Measurements from ENCODE around the gene UVRAG.

UVRAG gene

DNA sequence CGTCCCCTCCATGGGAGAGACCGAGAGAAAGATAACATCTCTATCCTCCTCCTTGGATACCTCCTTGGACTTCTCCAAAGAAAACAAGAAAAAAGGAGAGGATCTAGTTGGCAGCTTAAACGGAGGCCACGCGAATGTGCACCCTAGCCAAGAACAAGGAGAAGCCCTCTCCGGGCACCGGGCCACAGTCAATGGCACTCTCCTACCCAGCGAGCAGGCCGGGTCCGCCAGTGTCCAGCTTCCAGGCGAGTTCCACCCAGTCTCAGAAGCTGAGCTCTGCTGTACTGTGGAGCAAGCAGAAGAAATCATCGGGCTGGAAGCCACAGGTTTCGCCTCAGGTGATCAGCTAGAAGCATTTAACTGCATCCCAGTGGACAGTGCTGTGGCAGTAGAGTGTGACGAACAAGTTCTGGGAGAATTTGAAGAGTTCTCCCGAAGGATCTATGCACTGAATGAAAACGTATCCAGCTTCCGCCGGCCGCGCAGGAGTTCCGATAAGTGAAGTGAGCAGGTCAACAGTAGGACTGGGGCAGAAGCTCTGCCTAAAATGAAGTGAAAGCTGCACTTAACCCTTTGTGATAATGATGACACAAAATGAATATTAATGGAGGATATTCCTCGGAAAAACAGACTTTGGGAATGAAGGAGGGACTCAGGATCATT lies 326.0 kb downstream of the UVRAG start:
- TF ChIP-seq CREB1 (IDR thresholded peaks at IDR 0.05; ENCODE audit: low read depth), result no peak
- no peak for TF ChIP-seq TCF12 (IDR thresholded peaks at IDR 0.05; ENCODE audit: low read depth)
- no peak for TF ChIP-seq ZBTB7A (IDR thresholded peaks at IDR 0.05; ENCODE audit: low read depth)
- TF ChIP-seq FOXM1 (IDR thresholded peaks at IDR 0.05; ENCODE audit: borderline replicate concordance, low read depth), result no peak
- TF ChIP-seq EGR1 (IDR thresholded peaks at IDR 0.05), result no peak

DNA sequence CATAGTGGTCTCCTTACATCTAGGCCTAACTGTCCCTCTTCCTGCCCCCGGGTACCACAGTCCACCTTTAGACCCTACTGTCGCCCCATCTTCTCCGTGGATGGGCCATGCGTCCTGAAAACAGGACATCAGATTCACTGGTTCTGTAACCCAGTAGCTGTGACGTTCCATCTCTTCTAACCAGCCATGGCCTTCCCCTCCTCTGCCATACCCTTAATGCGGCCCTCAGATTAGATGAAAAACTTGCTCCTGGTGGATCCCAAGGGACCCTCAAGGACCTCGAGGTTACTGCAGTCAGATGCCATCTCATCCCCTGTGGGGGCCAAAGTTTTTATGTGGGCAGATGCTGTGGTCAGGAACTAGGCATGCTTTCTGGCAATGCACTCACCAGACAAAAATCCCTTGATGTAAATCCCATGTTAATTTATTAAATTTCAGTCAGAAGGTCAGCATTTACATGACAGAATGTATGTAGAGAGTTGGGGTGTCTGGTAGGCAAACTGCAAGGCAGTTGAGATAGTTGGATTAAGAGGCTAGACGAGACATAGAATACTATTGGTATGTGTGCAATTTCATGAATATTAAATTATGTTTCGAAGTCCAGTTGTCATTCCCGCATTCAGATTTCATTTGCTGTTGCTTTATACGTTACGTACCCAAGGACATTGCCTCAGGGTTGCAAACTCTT lies 327.0 kb downstream of the UVRAG start:
- TF ChIP-seq, protein P1, sequence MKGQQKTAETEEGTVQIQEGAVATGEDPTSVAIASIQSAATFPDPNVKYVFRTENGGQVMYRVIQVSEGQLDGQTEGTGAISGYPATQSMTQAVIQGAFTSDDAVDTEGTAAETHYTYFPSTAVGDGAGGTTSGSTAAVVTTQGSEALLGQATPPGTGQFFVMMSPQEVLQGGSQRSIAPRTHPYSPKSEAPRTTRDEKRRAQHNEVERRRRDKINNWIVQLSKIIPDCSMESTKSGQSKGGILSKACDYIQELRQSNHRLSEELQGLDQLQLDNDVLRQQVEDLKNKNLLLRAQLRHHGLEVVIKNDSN (IDR thresholded peaks at IDR 0.05), result no peak
- TF ChIP-seq NFIC (IDR thresholded peaks at IDR 0.05) (no peak), EGR1 (IDR thresholded peaks at IDR 0.05) (no peak), TEAD4 (IDR thresholded peaks at IDR 0.05) (no peak), CREB1 (IDR thresholded peaks at IDR 0.05; ENCODE audit: low read depth) (no peak), TCF12 (IDR thresholded peaks at IDR 0.05; ENCODE audit: low read depth) (no peak), EP300 (IDR thresholded peaks at IDR 0.05; ENCODE audit: borderline replicate concordance) (no peak), YY1 (IDR thresholded peaks at IDR 0.05; ENCODE audit: low read depth) (no peak), TAF1 (IDR thresholded peaks at IDR 0.05; ENCODE audit: low read depth) (no peak), RAD21 (IDR thresholded peaks at IDR 0.05; ENCODE audit: low read depth) (no peak), FOXM1 (IDR thresholded peaks at IDR 0.05; ENCODE audit: borderline replicate concordance, low read depth) (no peak), ZBTB7A (IDR thresholded peaks at IDR 0.05; ENCODE audit: low read depth) (no peak)
- TF ChIP-seq, protein P2, sequence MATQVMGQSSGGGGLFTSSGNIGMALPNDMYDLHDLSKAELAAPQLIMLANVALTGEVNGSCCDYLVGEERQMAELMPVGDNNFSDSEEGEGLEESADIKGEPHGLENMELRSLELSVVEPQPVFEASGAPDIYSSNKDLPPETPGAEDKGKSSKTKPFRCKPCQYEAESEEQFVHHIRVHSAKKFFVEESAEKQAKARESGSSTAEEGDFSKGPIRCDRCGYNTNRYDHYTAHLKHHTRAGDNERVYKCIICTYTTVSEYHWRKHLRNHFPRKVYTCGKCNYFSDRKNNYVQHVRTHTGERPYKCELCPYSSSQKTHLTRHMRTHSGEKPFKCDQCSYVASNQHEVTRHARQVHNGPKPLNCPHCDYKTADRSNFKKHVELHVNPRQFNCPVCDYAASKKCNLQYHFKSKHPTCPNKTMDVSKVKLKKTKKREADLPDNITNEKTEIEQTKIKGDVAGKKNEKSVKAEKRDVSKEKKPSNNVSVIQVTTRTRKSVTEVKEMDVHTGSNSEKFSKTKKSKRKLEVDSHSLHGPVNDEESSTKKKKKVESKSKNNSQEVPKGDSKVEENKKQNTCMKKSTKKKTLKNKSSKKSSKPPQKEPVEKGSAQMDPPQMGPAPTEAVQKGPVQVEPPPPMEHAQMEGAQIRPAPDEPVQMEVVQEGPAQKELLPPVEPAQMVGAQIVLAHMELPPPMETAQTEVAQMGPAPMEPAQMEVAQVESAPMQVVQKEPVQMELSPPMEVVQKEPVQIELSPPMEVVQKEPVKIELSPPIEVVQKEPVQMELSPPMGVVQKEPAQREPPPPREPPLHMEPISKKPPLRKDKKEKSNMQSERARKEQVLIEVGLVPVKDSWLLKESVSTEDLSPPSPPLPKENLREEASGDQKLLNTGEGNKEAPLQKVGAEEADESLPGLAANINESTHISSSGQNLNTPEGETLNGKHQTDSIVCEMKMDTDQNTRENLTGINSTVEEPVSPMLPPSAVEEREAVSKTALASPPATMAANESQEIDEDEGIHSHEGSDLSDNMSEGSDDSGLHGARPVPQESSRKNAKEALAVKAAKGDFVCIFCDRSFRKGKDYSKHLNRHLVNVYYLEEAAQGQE (IDR thresholded peaks at IDR 0.05; ENCODE audit: low read depth), result no peak
- TF ChIP-seq, protein P3, sequence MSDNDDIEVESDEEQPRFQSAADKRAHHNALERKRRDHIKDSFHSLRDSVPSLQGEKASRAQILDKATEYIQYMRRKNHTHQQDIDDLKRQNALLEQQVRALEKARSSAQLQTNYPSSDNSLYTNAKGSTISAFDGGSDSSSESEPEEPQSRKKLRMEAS (IDR thresholded peaks at IDR 0.05), result no peak

DNA sequence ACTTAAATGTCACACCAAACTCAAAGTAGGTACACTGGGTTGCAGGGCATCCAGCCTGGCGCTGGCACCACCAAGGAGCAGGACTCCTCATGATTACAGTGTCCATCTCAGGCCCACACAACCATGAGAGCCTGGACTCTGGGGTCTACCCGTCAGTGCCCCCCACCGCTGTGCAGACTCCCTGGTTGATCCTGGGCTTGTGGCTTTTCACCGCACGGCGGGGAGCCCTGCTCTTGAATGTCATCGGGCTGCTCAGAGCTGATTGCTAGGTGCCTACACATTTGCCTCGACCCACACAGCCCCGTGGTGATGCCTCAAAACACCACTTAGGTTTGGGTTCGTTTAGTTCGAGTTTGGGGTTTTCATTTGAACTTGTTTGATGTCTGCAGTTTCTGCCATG lies 328.3 kb downstream of the UVRAG start:
- TF ChIP-seq TAF1 (IDR thresholded peaks at IDR 0.05; ENCODE audit: low read depth), result no peak

DNA sequence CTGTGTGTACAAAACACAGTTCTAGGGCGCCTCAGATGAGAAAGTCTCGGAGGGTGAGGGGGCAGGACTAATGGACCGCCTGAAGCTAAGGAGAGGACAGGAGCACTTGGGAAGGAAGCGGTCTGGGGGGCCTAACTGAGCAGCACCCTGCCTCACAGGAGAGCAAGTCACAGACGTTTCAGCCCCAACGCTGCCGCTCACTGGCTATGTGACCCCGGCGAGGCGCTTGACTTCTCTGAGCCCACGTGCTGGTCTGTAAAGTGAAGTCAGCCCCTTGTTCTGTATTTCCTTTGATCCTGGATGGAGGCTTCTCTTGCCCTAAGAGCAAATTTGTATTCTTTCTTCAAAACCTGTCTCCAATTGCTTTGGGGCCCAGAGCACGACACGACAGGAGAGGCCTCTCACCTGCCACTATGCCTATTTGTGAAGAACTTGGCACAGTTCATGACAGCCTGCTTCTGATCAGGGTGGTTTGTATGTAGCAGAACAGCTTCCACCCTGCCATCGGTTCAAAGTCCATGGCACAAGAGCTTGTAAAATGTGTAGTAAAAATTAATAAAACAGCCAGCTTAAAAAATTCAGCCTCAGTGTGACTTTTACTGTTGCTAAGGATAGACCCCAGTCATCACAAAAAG lies 332.2 kb downstream of the UVRAG start:
- TF ChIP-seq, protein P2 (IDR thresholded peaks at IDR 0.05; ENCODE audit: low read depth), result no peak
- TF ChIP-seq EGR1 (IDR thresholded peaks at IDR 0.05), result no peak
- no peak for TF ChIP-seq TEAD4 (IDR thresholded peaks at IDR 0.05)
- no peak for TF ChIP-seq CREB1 (IDR thresholded peaks at IDR 0.05; ENCODE audit: low read depth)
- no peak for TF ChIP-seq RAD21 (IDR thresholded peaks at IDR 0.05; ENCODE audit: low read depth)
- no peak for TF ChIP-seq NFIC (IDR thresholded peaks at IDR 0.05)
- TF ChIP-seq, protein P1 (IDR thresholded peaks at IDR 0.05), result no peak
- TF ChIP-seq, protein P3 (IDR thresholded peaks at IDR 0.05), result no peak
- no peak for TF ChIP-seq TAF1 (IDR thresholded peaks at IDR 0.05; ENCODE audit: low read depth)
- no peak for TF ChIP-seq CEBPB (IDR thresholded peaks at IDR 0.05)
- no peak for TF ChIP-seq FOXM1 (IDR thresholded peaks at IDR 0.05; ENCODE audit: borderline replicate concordance, low read depth)
- no peak for TF ChIP-seq TCF12 (IDR thresholded peaks at IDR 0.05; ENCODE audit: low read depth)
- no peak for TF ChIP-seq ZBTB7A (IDR thresholded peaks at IDR 0.05; ENCODE audit: low read depth)
- no peak for TF ChIP-seq EP300 (IDR thresholded peaks at IDR 0.05; ENCODE audit: borderline replicate concordance)
- no peak for TF ChIP-seq YY1 (IDR thresholded peaks at IDR 0.05; ENCODE audit: low read depth)

DNA sequence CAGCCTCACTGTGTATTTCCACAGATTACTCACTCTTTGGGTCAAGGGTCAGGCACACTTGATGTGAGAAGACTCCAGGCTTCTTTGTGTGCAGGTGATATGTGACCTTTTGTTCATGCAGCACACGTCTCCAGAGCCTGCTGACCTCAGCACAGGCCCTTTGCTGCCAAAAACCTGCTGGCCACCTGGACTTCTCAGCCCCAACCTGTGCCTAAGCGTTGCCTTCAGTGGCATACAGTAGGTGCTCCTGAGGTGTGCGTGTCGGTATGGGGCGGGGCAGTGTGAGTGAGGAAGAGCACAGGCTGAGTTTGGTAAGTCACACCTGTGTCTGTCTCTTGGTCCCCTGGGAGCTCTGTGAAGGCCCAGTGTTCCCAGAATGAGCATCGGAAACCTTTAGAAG lies 333.2 kb downstream of the UVRAG start:
- no peak for TF ChIP-seq EP300 (IDR thresholded peaks at IDR 0.05; ENCODE audit: borderline replicate concordance)
- TF ChIP-seq TEAD4 (IDR thresholded peaks at IDR 0.05), result no peak
- no peak for TF ChIP-seq RAD21 (IDR thresholded peaks at IDR 0.05; ENCODE audit: low read depth)
- no peak for TF ChIP-seq CEBPB (IDR thresholded peaks at IDR 0.05)
- TF ChIP-seq CREB1 (IDR thresholded peaks at IDR 0.05; ENCODE audit: low read depth), result no peak
- TF ChIP-seq NFIC (IDR thresholded peaks at IDR 0.05), result no peak
- TF ChIP-seq TAF1 (IDR thresholded peaks at IDR 0.05; ENCODE audit: low read depth), result no peak
- no peak for TF ChIP-seq FOXM1 (IDR thresholded peaks at IDR 0.05; ENCODE audit: borderline replicate concordance, low read depth)
- TF ChIP-seq EGR1 (IDR thresholded peaks at IDR 0.05), result no peak
- TF ChIP-seq ZBTB7A (IDR thresholded peaks at IDR 0.05; ENCODE audit: low read depth), result no peak
- TF ChIP-seq, protein P2 (IDR thresholded peaks at IDR 0.05; ENCODE audit: low read depth), result no peak
- TF ChIP-seq TCF12 (IDR thresholded peaks at IDR 0.05; ENCODE audit: low read depth), result no peak
- no peak for TF ChIP-seq YY1 (IDR thresholded peaks at IDR 0.05; ENCODE audit: low read depth)
- TF ChIP-seq, protein P1 (IDR thresholded peaks at IDR 0.05), result no peak
- TF ChIP-seq, protein P3 (IDR thresholded peaks at IDR 0.05), result no peak

Measured in Ishikawa (cell line).